Measurements from ENCODE around the gene CHD3.
"Not testable (repeated sequence)": the region's sequence is repeated elsewhere in the genome, so short reads cannot be mapped to it uniquely, and the experiment has no call there.

The CHD3 gene

DNA sequence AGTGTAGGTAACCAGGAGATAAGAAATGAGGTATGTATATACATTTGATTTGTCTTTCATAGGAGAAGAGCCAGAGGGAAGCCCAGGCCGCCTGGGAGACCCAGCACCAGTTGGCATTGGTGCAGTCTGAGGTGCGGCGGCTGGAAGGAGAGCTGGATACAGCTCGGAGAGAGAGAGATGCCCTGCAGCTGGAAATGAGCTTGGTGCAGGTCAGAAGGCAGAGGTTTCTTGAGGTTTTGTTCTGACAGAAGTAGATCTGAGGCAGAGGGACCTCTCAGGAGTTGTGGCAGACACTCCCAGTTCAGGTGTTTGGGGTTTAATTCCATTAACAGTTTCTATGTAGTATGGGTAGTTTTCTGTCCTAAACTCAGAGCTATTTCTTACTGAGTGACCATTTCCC, 51.4 kb downstream of the CHD3 start:
- no peak for DNase-seq

DNA sequence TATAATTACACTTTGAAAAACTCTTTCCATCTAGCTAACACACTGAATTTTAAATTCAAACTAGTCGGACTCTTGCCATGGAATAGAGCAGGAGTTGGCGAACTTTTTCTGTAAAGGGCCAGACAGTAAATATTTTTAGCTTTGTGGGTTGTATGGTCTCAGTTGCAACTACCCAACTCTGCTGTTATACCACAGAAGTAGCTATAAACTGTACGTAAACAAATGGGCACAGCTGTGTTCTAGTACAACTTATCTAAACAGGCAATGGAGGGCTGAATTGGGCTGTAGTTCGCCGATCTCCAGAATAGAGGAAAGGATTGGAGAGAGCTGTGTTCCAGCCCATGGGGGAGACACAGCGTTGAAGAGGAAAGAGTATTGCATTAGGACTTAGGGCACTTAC, 52.2 kb downstream of the CHD3 start:
- no peak for DNase-seq

DNA sequence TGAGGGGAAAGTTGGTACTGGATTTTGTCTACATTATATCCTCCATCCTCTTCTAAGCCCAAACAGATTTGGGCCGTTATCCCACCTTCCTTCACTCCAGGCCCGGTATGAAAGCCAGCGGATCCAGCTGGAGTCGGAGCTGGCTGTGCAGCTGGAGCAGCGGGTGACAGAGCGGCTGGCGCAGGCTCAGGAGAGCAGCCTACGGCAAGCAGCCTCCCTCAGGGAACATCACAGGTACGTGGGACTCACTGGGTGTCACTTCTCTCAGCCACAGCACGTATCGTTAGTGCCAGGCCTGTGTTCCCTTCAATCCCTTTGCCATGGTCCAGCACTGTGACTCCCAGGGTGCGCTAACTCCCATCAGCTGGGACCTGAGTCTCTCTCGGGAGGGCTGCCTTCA, 54.7 kb downstream of the CHD3 start:
- no peak for DNase-seq

DNA sequence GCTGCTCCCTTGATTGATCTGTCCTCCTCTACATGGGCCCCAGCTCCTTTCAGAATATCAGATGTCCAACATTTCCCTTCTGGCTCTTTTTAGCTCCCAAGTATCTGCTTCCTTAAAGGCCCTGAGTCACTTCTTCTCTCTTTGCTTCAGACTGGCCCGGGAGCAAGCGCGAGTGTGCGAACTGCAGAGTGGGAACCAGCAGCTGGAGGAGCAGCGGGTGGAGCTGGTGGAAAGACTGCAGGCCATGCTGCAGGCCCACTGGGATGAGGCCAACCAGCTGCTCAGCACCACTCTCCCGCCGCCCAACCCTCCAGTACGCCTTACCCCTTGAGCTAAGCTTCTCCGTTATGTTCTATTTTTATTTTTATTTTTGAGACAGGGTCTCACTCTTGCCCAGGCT, 55.7 kb downstream of the CHD3 start:
- DNase-seq: no peak

DNA sequence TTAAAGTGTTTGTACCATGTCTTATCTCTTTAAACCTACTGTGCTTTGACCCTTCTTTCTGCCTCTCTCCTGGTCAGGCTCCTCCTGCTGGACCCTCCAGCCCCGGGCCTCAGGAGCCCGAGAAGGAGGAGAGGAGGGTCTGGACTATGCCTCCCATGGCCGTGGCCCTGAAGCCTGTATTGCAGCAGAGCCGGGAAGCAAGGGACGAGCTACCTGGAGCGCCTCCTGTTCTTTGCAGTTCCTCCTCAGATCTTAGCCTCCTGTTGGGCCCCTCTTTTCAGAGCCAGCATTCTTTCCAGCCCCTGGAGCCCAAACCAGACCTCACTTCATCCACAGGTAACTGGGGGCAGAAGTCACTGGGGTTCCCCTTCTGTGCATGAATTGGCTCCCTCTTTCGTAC, 57.1 kb downstream of the CHD3 start:
- no peak for DNase-seq

DNA sequence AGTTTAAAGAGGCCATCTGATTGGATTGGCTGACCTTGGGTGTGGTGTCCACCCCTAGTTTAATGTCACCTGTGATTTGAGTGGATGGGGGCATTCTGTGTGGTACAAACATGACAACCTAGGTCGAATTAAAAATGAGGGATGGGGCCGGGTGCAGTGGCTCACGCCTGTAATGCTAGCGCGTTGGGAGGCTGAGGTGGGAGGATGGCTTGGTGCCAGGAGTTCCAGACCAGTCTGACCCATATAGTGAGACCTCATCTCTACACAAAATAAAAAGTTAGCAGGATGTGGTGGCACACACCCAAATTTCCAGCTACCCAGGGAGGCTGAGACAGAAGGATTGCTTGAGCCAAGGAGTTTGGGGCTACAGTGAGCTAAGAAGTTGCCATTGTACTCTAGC, 57.9 kb downstream of the CHD3 start:
- DNase-seq: no peak

DNA sequence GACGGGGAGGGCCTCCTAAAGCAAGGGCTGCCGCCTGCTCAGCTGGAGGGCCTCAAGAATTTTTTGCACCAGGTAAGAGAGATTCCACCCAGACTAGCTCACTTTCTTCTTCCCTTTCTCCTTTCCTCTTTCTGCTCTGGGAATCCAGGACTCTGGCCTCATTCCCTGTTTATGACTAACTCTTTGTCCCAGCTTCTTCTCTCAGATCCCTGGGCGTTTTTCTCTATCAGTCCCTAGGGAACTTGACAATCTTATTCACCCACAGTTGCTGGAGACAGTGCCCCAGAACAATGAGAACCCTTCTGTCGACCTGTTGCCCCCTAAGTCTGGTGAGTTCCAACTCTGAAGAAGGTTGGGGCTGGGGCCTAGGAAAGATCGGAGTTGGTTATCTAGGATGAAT, 59.1 kb downstream of the CHD3 start:
- no peak for DNase-seq

DNA sequence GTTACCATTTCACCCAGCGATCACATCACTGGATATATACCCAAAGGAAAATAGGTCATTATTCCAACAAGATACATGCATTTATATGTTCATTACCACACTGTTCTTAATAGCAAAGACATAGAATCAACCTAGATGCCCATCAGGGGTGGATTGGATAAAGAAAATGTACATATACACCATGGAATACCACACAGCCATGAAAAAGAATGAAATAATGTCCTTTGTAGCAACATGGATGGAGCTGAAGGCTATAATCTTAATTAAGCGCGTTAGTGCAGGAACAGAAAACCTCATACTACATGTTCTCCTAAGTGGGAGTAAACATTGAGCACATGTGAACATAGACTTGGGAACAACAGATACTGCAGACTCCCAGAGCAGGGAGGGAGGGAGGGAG, 62.0 kb downstream of the CHD3 start:
- DNase-seq: no peak

DNA sequence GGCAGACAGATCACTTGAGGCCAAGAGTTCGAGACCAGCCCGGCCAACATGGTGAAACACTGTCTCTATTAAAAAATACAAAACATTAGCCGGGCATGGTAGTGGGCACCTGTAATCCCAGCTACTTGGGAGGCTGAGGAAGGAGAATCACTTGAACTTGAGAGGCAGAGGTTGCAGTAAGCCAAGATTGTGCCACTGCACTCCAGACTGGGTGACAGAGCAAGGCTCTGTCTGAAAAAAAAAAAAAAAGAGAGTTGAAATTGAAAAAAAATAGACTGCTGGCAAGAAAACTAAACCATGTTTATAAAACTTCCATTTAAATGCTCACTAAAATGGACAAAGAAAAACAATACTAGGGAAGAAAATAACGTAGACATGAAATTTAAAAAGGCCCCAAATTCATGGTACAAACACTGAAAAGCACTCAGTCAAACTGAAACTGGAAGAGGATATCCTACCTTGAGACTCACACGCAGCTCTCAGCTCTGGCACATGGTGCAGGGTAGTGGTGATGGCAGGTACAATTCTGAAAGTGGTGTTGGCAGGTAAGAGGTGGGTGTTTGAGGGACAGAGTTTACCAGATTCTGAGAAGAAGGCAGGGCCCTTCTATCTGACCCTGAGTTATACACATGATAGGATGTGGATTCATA, 62.7 kb downstream of the CHD3 start:
- DNase-seq: no peak

DNA sequence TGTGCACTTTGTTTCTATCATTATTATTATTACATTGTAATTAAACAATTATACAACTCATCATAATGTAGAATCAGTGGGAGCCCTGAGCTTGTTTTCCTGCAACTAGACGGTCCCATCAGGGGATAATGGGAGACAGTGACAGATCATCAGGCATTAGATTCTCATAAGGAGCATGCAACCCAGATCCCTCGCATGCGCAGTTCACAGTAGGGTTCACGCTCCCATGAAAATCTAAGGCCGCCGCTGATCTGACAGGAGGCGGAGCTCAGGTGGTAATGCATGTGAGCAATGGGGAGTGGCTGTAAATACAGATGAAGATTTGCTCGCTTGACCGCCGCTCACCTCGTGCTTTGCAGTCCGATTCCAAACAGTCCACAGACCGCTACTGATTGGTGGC, 64.7 kb downstream of the CHD3 start:
- DNase-seq: not testable (repeated sequence)

DNA sequence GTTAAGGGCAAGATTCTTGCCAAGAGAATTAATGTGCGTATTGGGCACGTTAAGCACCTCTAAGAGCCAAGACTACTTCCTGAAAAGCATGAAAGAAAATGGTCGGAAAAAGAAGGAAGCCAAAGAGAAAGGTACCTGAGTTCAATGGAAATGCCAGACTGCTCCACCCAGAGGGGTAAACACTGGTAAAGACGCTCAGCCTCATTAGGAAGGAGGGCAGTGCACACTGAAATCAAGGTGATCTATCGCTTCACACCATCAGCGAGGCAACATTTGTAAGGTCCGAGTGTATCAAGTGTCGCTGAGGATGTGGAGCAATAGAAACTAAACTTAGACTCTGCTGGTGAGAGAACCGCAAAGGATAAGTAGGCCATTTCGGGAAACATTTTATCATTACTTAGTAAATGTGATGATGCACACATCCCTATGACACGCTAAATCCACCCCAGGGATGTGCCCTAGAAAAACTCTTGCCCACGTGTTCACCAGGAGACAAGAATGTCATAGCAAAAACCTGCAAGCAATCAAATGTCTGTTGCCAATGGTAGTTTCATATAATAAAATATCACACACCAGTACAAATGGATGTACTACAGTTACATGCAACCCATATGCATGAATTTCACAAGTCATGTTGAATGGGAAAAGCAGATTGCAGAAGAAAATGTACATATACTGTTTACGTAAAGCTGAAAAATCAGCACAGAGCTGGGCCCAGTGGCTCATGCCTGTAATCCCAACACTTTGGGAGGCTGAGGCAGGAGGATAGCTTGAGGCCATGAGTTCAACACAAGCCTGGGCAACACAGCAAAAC, 67.0 kb downstream of the CHD3 start:
- DNase-seq: no peak

DNA sequence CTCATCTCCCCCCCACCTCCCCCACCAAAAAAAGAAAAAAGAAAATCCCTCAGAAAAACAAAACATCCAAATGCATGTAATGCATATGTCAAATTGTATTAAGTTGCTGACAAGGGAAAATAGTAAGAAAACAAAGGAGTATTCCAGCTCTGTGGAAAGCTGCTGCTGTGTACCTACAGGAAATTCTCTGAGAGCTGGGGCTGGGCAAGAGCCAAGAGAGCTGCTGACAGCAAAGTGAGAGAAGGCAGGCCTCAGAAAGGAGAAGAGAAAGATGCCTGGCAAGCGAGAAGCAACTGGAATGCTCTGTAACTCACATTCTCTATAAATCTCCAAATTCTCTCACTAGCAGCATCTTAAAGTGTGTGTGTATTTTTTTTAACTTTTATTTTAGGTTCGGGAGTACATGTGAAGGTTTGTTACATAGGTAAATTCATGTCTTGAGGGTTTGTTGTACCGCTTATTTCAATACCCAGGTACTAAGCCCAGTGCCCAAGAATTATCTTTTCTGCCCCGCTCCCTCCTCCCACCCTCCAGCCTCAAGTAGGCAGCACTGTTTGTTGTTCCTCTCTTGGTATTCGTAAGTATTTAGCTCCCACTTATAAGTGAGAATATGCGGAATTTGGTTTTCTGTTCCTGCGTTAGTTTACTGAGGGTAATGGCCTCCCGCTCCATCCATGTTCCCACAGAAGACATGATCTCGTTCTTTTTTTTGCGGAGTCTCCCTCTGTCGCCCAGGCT, 67.8 kb downstream of the CHD3 start:
- DNase-seq: no peak

DNA sequence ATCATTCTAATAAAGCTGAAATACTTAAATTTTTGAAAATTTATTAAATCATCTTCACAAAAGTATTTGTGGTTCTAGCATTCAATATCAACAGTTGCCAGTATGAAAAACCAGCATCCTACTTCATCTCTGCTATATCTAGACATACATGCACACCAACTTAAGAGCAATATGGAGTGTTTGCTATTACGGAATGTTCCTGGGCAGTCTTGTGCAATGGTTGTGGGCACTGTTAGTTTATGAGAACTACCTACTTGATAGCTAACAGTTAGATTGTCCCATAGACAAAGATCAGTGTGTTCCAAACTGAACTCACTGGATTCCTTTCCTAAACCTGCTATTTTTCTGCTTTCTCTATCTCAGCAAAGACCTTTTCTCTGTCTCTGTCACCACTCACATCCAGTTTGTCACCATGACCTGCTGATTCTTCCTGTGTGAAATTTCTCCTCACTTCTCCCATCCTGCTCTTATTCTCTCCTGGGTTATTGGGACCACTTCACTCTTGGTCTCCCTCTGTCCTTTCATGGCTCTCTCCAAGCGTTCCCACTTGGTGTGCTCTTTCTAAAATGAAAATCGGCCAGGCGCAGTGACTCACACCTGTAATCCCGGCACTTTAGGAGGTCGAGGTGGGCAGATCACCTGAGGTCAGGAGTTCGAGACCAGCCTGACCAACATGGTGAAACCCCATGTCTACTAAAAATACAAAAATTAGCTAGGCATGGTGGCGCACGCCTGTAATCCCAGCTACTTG, 71.1 kb downstream of the CHD3 start:
- DNase-seq: no peak

DNA sequence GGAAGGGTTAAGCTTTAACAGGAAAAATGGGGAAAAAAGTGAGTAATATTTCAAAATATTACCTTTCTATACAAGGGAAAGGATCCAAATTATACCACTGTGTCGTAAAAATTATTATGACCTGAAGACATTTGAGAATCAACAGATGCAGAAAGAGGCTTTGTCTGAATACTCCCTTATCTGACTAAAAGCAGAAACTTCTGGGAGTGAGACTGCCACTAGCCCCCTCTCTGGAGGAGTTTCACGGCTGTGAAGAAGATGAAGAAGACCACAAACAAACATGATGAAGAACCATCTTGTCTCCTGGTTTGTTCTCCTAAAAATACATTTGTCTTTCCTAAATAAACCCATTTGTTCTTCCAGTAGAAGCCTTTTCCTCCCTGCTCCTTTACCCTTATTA, 72.8 kb downstream of the CHD3 start:
- no peak for DNase-seq
